IPS-15b (cell line): Measurements from ENCODE around the gene CD38.

ENCODE experiments used
- H3K27me3 ChIP-seq: one replicate; pipeline ENCODE4 v1.6.1; 2013; ENCODE audit warnings: low read length; ENCODE audit not compliant: control insufficient read depth, insufficient read depth
- H3K36me3 ChIP-seq: one replicate; pipeline ENCODE4 v1.6.1; 2013; ENCODE audit warnings: low read length; ENCODE audit not compliant: control insufficient read depth, insufficient read depth
- H3K4me1 ChIP-seq: one replicate; pipeline ENCODE4 v1.6.1; 2013; ENCODE audit warnings: mild to moderate bottlenecking, low read length; ENCODE audit not compliant: control insufficient read depth, insufficient read depth
- H3K4me3 ChIP-seq: one replicate; pipeline ENCODE4 v1.5.1; 2013; ENCODE audit warnings: low read depth, low read length
- H3K9ac ChIP-seq: one replicate; pipeline ENCODE4 v1.6.1; 2013; ENCODE audit warnings: low read depth, mild to moderate bottlenecking, low read length
- H3K9me3 ChIP-seq: one replicate; pipeline ENCODE4 v1.6.1; 2013; ENCODE audit warnings: mild to moderate bottlenecking, low read length; ENCODE audit not compliant: control insufficient read depth, insufficient read depth

The CD38 gene

GRCh38 chr4:15875663-15876460, 97.7 kb downstream of the CD38 start:
- Histone ChIP-seq H3K27me3 (no peaks in the 10 kb centered on the region), H3K36me3 (no peaks in the 10 kb centered on the region), H3K9me3 (no peaks in the 10 kb centered on the region), H3K9ac (no peak overlapping the region), H3K4me3 (no peak overlapping the region), H3K4me1 (no peaks in the 10 kb centered on the region)

- no peaks in the 10 kb centered on the region for H3K9me3 ChIP-seq
Observed at GRCh38 chr4:15878011-15878410, 99.9 kb downstream of the CD38 start.

GRCh38 chr4:15881820-15882219, 103.7 kb downstream of the CD38 start:
- Histone ChIP-seq H3K9me3 (no peaks in the 10 kb centered on the region), H3K36me3 (no peaks in the 10 kb centered on the region), H3K9ac (no peak overlapping the region), H3K27me3 (no peaks in the 10 kb centered on the region), H3K4me3 (no peak overlapping the region), H3K4me1 (peaks cover 3% of the 10 kb centered on the region)

More at GRCh38 chr4:15878011-15878410, 99.9 kb downstream of the CD38 start:
- H3K27me3 ChIP-seq = no peaks in the 10 kb centered on the region
- H3K9ac ChIP-seq = no peak overlapping the region
- no peak overlapping the region for H3K4me3 ChIP-seq
- H3K4me1 ChIP-seq = no peaks in the 10 kb centered on the region
- no peaks in the 10 kb centered on the region for H3K36me3 ChIP-seq

GRCh38 chr4:15882675-15883086, 104.6 kb downstream of the CD38 start:
- no peaks in the 10 kb centered on the region for H3K9me3 ChIP-seq
- no peaks in the 10 kb centered on the region for H3K36me3 ChIP-seq
- peaks cover 3% of the 10 kb centered on the region for H3K4me1 ChIP-seq
- H3K4me3 ChIP-seq = no peak overlapping the region
- H3K9ac ChIP-seq = no peak overlapping the region
- no peaks in the 10 kb centered on the region for H3K27me3 ChIP-seq

GRCh38 chr4:15883610-15884243, 105.6 kb downstream of the CD38 start:
- Histone ChIP-seq H3K36me3 (no peaks in the 10 kb centered on the region), H3K4me3 (no peak overlapping the region), H3K4me1 (peaks cover 3% of the 10 kb centered on the region), H3K27me3 (no peaks in the 10 kb centered on the region), H3K9me3 (no peaks in the 10 kb centered on the region), H3K9ac (no peak overlapping the region)

- H3K27me3 ChIP-seq = no peaks in the 10 kb centered on the region
- peaks cover 3% of the 10 kb centered on the region for H3K4me1 ChIP-seq
- H3K4me3 ChIP-seq = no peak overlapping the region
- H3K36me3 ChIP-seq = no peaks in the 10 kb centered on the region
- no peaks in the 10 kb centered on the region for H3K9me3 ChIP-seq
- no peak overlapping the region for H3K9ac ChIP-seq
Observed at GRCh38 chr4:15884666-15885065, 106.5 kb downstream of the CD38 start.

GRCh38 chr4:15885422-15885821, 107.3 kb downstream of the CD38 start:
- Histone ChIP-seq H3K36me3 (no peaks in the 10 kb centered on the region), H3K27me3 (no peaks in the 10 kb centered on the region), H3K4me3 (no peak overlapping the region), H3K4me1 (peaks cover 3% of the 10 kb centered on the region), H3K9me3 (no peaks in the 10 kb centered on the region), H3K9ac (no peak overlapping the region)

- Histone ChIP-seq H3K27me3 (no peaks in the 10 kb centered on the region), H3K36me3 (no peaks in the 10 kb centered on the region), H3K4me1 (peaks cover 3% of the 10 kb centered on the region), H3K9me3 (no peaks in the 10 kb centered on the region), H3K9ac (no peak overlapping the region), H3K4me3 (no peak overlapping the region)
Observed at GRCh38 chr4:15888515-15888914, 110.4 kb downstream of the CD38 start.

GRCh38 chr4:15890246-15890829, 112.2 kb downstream of the CD38 start:
- no peaks in the 10 kb centered on the region for H3K4me1 ChIP-seq
- no peaks in the 10 kb centered on the region for H3K27me3 ChIP-seq
- H3K9me3 ChIP-seq = no peaks in the 10 kb centered on the region
- H3K9ac ChIP-seq = no peak overlapping the region
- H3K4me3 ChIP-seq = no peak overlapping the region
- H3K36me3 ChIP-seq = no peaks in the 10 kb centered on the region

- H3K36me3 ChIP-seq = no peaks in the 10 kb centered on the region
- H3K27me3 ChIP-seq = no peaks in the 10 kb centered on the region
- H3K9me3 ChIP-seq = no peaks in the 10 kb centered on the region
- no peak overlapping the region for H3K9ac ChIP-seq
- H3K4me1 ChIP-seq = no peaks in the 10 kb centered on the region
- no peak overlapping the region for H3K4me3 ChIP-seq
Observed at GRCh38 chr4:15891312-15891711, 113.2 kb downstream of the CD38 start.

- Histone ChIP-seq H3K9ac (no peak overlapping the region), H3K27me3 (no peaks in the 10 kb centered on the region), H3K9me3 (no peaks in the 10 kb centered on the region), H3K36me3 (no peaks in the 10 kb centered on the region), H3K4me1 (no peaks in the 10 kb centered on the region), H3K4me3 (no peak overlapping the region)
Observed at GRCh38 chr4:15893962-15894361, 115.8 kb downstream of the CD38 start.

GRCh38 chr4:15894393-15894792, 116.3 kb downstream of the CD38 start:
- no peak overlapping the region for H3K9ac ChIP-seq
- no peaks in the 10 kb centered on the region for H3K9me3 ChIP-seq
- H3K27me3 ChIP-seq = no peaks in the 10 kb centered on the region
- H3K4me1 ChIP-seq = no peaks in the 10 kb centered on the region
- no peaks in the 10 kb centered on the region for H3K36me3 ChIP-seq
- no peak overlapping the region for H3K4me3 ChIP-seq
